Panc1 (cell line): ENCODE data around the gene APLF. TPM values are rescaled to one million over a fixed set of nuclear protein-coding genes. Genes with fewer than 3 reads are reported as not detected.

Experiments used
- ATAC-seq: fragments of 200-7000 bp; cut with Tn5 transposase; 2 replicates; pipeline ENCODE4 v1.9.1; 2020; ENCODE audit warnings: mild to moderate bottlenecking, moderate library complexity
- BruUV-seq: library from RNA; stranded (reverse); fragments of 400-500 nt; replicated peaks from 2 replicates; lab custom pipeline; 2021; lab: Mats Ljungman, UMichigan
- CTCF ChIA-PET: fragments of 300-600 bp; sonication (Branson Sonifier 250); formaldehyde crosslinking; loops from one replicate; lab custom pipeline; 2022; ENCODE audit warnings: antibody characterized with exemption; lab: Charles Lee
- POLR2A ChIA-PET: fragments of 300-600 bp; sonication (Branson Sonifier 250); formaldehyde crosslinking; loops from one replicate; lab custom pipeline; 2022; ENCODE audit warnings: antibody characterized with exemption; lab: Charles Lee
- DNase-seq: peaks from one replicate; pipeline ENCODE4 v3.0.0-alpha.2; 2010; ENCODE audit warnings: low read depth, low spot score
- H3K27ac ChIP-seq: 2 replicates; pipeline ENCODE4 v1.5.1; 2011; ENCODE audit warnings: mild to moderate bottlenecking, low read length, inconsistent platforms
- H3K27me3 ChIP-seq: fragments of 200-500 bp; sonication (Bioruptor generic); 2 replicates; pipeline ENCODE4 v1.6.0; 2014; ENCODE audit warnings: low read length, inconsistent platforms; ENCODE audit not compliant: control insufficient read depth, insufficient read depth
- H3K36me3 ChIP-seq: fragments of 200-500 bp; sonication (Bioruptor generic); 2 replicates; pipeline ENCODE4 v1.5.1; 2014; ENCODE audit warnings: inconsistent platforms, mild to moderate bottlenecking, low read length, moderate library complexity; ENCODE audit not compliant: control insufficient read depth, insufficient read depth
- H3K4me1 ChIP-seq: 2 replicates; pipeline ENCODE4 v1.5.1; 2011; ENCODE audit warnings: inconsistent platforms, mild to moderate bottlenecking, low read length, moderate library complexity; ENCODE audit not compliant: control insufficient read depth, insufficient read depth
- H3K4me3 ChIP-seq, 2 experiments: 2 replicates each; pipeline ENCODE4 v1.5.1; 2011 to 2012; ENCODE audit warnings: low read depth in 2 of 2, low read length in 2 of 2, mild to moderate bottlenecking in 2 of 2, inconsistent platforms in 1 of 2, moderate library complexity in 1 of 2
- H3K9me3 ChIP-seq: fragments of 200-500 bp; sonication (Bioruptor generic); 2 replicates; pipeline ENCODE4 v1.5.1; 2014; ENCODE audit warnings: low read depth, mild to moderate bottlenecking, inconsistent platforms, low read length, moderate library complexity; ENCODE audit not compliant: control insufficient read depth, insufficient read depth
- POLR2AphosphoS5 ChIP-seq: IDR thresholded peaks from 2 replicates; pipeline ENCODE4 v1.6.1; 2012; ENCODE audit warnings: mild to moderate bottlenecking, low read depth, low read length, moderate library complexity
- SIN3A ChIP-seq: IDR thresholded peaks from 2 replicates; pipeline ENCODE4 v1.6.1; 2012; ENCODE audit warnings: low read depth, mild to moderate bottlenecking, low read length, moderate library complexity, borderline replicate concordance; ENCODE audit not compliant: insufficient read depth
- TCF7L2 ChIP-seq: IDR thresholded peaks from 2 replicates; pipeline ENCODE4 v1.6.1; 2011; ENCODE audit warnings: mild to moderate bottlenecking, low read depth, low read length, inconsistent platforms
- in situ Hi-C: cut with HindIII; loops from 2 replicates; pipeline ENCODE4 v1.10.0; 2016; ENCODE audit warnings: low sequenced_read_pairs, low pct_unique_long_range_greater_than_20kb
- intact Hi-C: fragments of 100-400 bp; cut with micrococcal nuclease; formaldehyde crosslinking; loops from one replicate; pipeline ENCODE4 v1.10.0; 2022; ENCODE audit not compliant: unreplicated experiment
- total RNA-seq: library from RNA; stranded (reverse); gene quantifications from one replicate; pipeline ENCODE4 v1.2.1, GENCODE V29; 2021; ENCODE audit not compliant: unreplicated experiment
- TF ChIP-seq, protein P1 (sequence below): fragments of 450-650 bp; IDR thresholded peaks from 2 replicates; pipeline ENCODE4 v1.5.1; 2017; ENCODE audit warnings: mild to moderate bottlenecking
- TF ChIP-seq, protein P2 (sequence below), 2 experiments: IDR thresholded peaks; 2 replicates each; pipeline ENCODE4 v1.6.1; 2011 to 2012; ENCODE audit warnings: low read depth in 2 of 2, control low read depth in 1 of 2, low read length in 1 of 2, mild to moderate bottlenecking in 1 of 2, moderate library complexity in 1 of 2; ENCODE audit not compliant: insufficient read depth in 1 of 2

APLF gene
- total RNA-seq, 1 experiment from 2014 or later: 2.6 TPM

DNA sequence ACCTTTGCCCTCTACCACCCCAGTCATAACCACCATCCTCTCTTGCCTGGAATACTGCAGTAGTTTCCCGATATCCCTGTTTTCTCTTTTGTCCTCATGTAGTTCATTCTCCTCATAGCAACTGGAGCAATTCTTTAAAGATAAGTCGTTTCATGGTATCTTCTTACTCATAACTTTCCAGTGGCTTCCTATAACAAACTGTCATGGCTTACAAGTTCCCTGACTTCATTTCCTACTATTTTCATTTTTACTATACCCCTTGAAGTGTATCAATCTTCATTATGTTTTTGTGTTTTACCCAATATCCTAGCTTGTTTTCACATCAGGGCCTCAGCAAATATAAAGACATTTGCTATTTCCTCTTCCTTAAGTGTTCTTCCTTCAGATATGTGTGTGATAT, 92.3 kb downstream of the APLF start:
- Histone ChIP-seq H3K27ac (no peak overlapping the region), H3K4me1 (no peaks in the 10 kb centered on the region), H3K9me3 (no peaks in the 10 kb centered on the region), H3K36me3 (no peaks in the 10 kb centered on the region), H3K4me3 (no peak overlapping the region), H3K27me3 (no peaks in the 10 kb centered on the region)
- in situ Hi-C loops (no loop called here), intact Hi-C loops (no loop called here)
- ChIA-PET POLR2A (no interaction called here), CTCF (no interaction called here)
- BruUV-seq: no TSS peak
- ATAC-seq: no peak
- DNase-seq: no peak
- TF ChIP-seq, protein P1, sequence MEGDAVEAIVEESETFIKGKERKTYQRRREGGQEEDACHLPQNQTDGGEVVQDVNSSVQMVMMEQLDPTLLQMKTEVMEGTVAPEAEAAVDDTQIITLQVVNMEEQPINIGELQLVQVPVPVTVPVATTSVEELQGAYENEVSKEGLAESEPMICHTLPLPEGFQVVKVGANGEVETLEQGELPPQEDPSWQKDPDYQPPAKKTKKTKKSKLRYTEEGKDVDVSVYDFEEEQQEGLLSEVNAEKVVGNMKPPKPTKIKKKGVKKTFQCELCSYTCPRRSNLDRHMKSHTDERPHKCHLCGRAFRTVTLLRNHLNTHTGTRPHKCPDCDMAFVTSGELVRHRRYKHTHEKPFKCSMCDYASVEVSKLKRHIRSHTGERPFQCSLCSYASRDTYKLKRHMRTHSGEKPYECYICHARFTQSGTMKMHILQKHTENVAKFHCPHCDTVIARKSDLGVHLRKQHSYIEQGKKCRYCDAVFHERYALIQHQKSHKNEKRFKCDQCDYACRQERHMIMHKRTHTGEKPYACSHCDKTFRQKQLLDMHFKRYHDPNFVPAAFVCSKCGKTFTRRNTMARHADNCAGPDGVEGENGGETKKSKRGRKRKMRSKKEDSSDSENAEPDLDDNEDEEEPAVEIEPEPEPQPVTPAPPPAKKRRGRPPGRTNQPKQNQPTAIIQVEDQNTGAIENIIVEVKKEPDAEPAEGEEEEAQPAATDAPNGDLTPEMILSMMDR: no peak
- TF ChIP-seq TCF7L2 (no peak), SIN3A (no peak), POLR2AphosphoS5 (no peak)
- TF ChIP-seq, protein P2, sequence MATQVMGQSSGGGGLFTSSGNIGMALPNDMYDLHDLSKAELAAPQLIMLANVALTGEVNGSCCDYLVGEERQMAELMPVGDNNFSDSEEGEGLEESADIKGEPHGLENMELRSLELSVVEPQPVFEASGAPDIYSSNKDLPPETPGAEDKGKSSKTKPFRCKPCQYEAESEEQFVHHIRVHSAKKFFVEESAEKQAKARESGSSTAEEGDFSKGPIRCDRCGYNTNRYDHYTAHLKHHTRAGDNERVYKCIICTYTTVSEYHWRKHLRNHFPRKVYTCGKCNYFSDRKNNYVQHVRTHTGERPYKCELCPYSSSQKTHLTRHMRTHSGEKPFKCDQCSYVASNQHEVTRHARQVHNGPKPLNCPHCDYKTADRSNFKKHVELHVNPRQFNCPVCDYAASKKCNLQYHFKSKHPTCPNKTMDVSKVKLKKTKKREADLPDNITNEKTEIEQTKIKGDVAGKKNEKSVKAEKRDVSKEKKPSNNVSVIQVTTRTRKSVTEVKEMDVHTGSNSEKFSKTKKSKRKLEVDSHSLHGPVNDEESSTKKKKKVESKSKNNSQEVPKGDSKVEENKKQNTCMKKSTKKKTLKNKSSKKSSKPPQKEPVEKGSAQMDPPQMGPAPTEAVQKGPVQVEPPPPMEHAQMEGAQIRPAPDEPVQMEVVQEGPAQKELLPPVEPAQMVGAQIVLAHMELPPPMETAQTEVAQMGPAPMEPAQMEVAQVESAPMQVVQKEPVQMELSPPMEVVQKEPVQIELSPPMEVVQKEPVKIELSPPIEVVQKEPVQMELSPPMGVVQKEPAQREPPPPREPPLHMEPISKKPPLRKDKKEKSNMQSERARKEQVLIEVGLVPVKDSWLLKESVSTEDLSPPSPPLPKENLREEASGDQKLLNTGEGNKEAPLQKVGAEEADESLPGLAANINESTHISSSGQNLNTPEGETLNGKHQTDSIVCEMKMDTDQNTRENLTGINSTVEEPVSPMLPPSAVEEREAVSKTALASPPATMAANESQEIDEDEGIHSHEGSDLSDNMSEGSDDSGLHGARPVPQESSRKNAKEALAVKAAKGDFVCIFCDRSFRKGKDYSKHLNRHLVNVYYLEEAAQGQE (IDR thresholded peaks at IDR 0.05; ENCODE audit: insufficient read depth in 1 of 2, low read depth in 2 of 2, low read length in 1 of 2): no peak

DNA sequence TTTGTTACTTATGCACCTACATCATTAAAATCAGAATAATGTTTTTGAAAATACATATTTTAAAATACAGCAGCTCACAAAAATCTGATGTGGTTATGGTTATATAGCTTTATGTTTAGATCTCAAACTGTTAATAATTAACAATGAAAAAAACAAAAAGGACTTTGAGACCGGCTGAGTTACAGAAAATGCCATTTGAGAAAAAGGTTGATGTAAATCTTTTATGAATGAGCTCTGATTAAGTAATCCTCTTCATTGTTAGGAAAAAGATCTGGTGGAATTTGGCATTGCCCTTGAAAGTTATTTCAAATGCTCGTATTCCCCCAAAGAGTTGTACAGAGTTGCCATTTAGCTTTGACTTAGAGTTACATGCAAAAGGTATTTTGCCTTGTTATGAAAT, 93.2 kb downstream of the APLF start:
- Histone ChIP-seq H3K27ac (no peak overlapping the region), H3K4me1 (no peaks in the 10 kb centered on the region), H3K27me3 (no peaks in the 10 kb centered on the region), H3K4me3 (no peak overlapping the region), H3K36me3 (no peaks in the 10 kb centered on the region), H3K9me3 (no peaks in the 10 kb centered on the region)
- in situ Hi-C loops (no loop called here), intact Hi-C loops (no loop called here)
- ChIA-PET POLR2A (no interaction called here), CTCF (no interaction called here)
- ATAC-seq (no peak), DNase-seq (no peak)
- no peak for TF ChIP-seq POLR2AphosphoS5
- no TSS peak for BruUV-seq

DNA sequence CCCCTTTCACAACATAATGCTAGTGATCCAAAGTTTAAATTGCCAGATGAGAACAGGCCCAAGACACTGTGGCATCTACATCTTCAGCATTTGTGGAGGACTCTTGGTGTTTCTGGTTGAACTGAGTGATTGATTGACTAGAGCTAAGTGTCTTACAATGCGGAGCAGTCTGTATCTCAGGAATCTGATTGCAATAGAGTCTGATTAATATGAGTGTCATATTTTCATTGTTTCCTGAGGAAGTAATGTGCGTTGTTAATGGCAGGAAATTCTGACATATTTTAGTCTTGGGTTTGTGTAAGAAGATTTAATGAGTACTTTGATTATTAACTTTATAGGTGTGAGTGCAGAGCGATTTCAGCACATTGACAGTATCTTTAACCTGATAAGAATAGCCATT, 94.0 kb downstream of the APLF start:
- Histone ChIP-seq H3K4me3 (no peak overlapping the region), H3K36me3 (no peaks in the 10 kb centered on the region), H3K9me3 (no peaks in the 10 kb centered on the region), H3K27ac (no peak overlapping the region), H3K4me1 (no peaks in the 10 kb centered on the region), H3K27me3 (no peaks in the 10 kb centered on the region)
- ATAC-seq (no peak), DNase-seq (no peak)
- ChIA-PET POLR2A (no interaction called here), CTCF (no interaction called here)
- TF ChIP-seq, protein P1: no peak
- no peak for TF ChIP-seq POLR2AphosphoS5
- TF ChIP-seq, protein P2 (IDR thresholded peaks at IDR 0.05; ENCODE audit: insufficient read depth in 1 of 2, low read depth in 2 of 2, low read length in 1 of 2): no peak
- no peak for TF ChIP-seq TCF7L2
- no peak for TF ChIP-seq SIN3A
- intact Hi-C loops: no loop called here
- in situ Hi-C loops: no loop called here
- BruUV-seq: no TSS peak
